Activated CD4-positive, alpha-beta T cell treated with anti-CD3 and anti-CD28 coated beads, Interleukin-2, amount 10 ng/mL, durations not matched to agents 24 days and 14 days (primary cell): ENCODE data around the gene CD40. TPM values are rescaled to one million over a fixed set of nuclear protein-coding genes. Genes with fewer than 3 reads are reported as not detected.

ENCODE experiments used
- DNase-seq: peaks from one replicate; pipeline ENCODE4 v3.0.0; 2022
- H3K27ac Mint-ChIP-seq: one replicate; pipeline ENCODE4 v1.8.0; 2022; ENCODE audit warnings: mild to moderate bottlenecking, mixed read lengths
- H3K27me3 Mint-ChIP-seq: one replicate; pipeline ENCODE4 v1.8.0; 2022; ENCODE audit warnings: mixed read lengths
- H3K36me3 Mint-ChIP-seq: one replicate; pipeline ENCODE4 v1.8.0; 2022; ENCODE audit warnings: low read depth, mild to moderate bottlenecking, mixed read lengths
- H3K4me1 Mint-ChIP-seq: one replicate; pipeline ENCODE4 v1.8.0; 2021; ENCODE audit warnings: mixed read lengths
- H3K4me3 Mint-ChIP-seq: one replicate; pipeline ENCODE4 v1.8.0; 2022; ENCODE audit warnings: mild to moderate bottlenecking, moderate library complexity, mixed read lengths
- H3K9me3 Mint-ChIP-seq: one replicate; pipeline ENCODE4 v1.8.0; 2021; ENCODE audit warnings: mixed read lengths
- intact Hi-C: fragments of 100-400 bp; cut with micrococcal nuclease; formaldehyde crosslinking; loops from one replicate; pipeline ENCODE4 v1.15.1; 2023
- total RNA-seq: library from RNA; stranded (reverse); gene quantifications from 2 replicates; pipeline ENCODE4 v1.2.3, GENCODE V29; 2022

Gene CD40
- total RNA-seq, 1 donor from 2014 or later = 2.7 TPM

GRCh38 chr20:46156065-46156464 lies 38.0 kb downstream of the CD40 start:
- H3K4me1 Mint-ChIP-seq = no peaks in the 10 kb centered on the region

GRCh38 chr20:46157076-46157592 lies 39.0 kb downstream of the CD40 start:
- Mint-ChIP-seq H3K27me3 (peaks cover 7% of the 10 kb centered on the region), H3K4me1 (no peaks in the 10 kb centered on the region), H3K27ac (no peak overlapping the region), H3K4me3 (no peak overlapping the region), H3K36me3 (no peaks in the 10 kb centered on the region), H3K9me3 (no peaks in the 10 kb centered on the region)
- no peak for DNase-seq
- intact Hi-C loops = no loop called here

More at GRCh38 chr20:46156065-46156464, 38.0 kb downstream of the CD40 start:
- peaks cover 7% of the 10 kb centered on the region for H3K27me3 Mint-ChIP-seq
- intact Hi-C loops = no loop called here
- DNase-seq = no peak
- no peaks in the 10 kb centered on the region for H3K9me3 Mint-ChIP-seq
- no peak overlapping the region for H3K27ac Mint-ChIP-seq
- H3K4me3 Mint-ChIP-seq = no peak overlapping the region
- no peaks in the 10 kb centered on the region for H3K36me3 Mint-ChIP-seq

- no peaks in the 10 kb centered on the region for H3K4me1 Mint-ChIP-seq
- no peak overlapping the region for H3K4me3 Mint-ChIP-seq
- H3K27ac Mint-ChIP-seq = no peak overlapping the region
- DNase-seq = no peak
- intact Hi-C loops = no loop called here
- no peaks in the 10 kb centered on the region for H3K9me3 Mint-ChIP-seq
- no peaks in the 10 kb centered on the region for H3K36me3 Mint-ChIP-seq
- peaks cover 7% of the 10 kb centered on the region for H3K27me3 Mint-ChIP-seq
Observed at GRCh38 chr20:46157625-46158024, 39.5 kb downstream of the CD40 start.

GRCh38 chr20:46158476-46158987 lies 40.4 kb downstream of the CD40 start:
- Mint-ChIP-seq H3K4me3 (no peak overlapping the region), H3K36me3 (no peaks in the 10 kb centered on the region), H3K27me3 (peaks cover 7% of the 10 kb centered on the region), H3K4me1 (no peaks in the 10 kb centered on the region), H3K27ac (no peak overlapping the region), H3K9me3 (no peaks in the 10 kb centered on the region)
- intact Hi-C loops = no loop called here
- no peak for DNase-seq

GRCh38 chr20:46159101-46159897 lies 41.2 kb downstream of the CD40 start:
- Mint-ChIP-seq H3K36me3 (no peaks in the 10 kb centered on the region), H3K27ac (no peak overlapping the region), H3K4me3 (no peak overlapping the region), H3K9me3 (no peaks in the 10 kb centered on the region), H3K27me3 (peaks cover 7% of the 10 kb centered on the region), H3K4me1 (no peaks in the 10 kb centered on the region)
- intact Hi-C loops = no loop called here
- no peak for DNase-seq

GRCh38 chr20:46160661-46161060 lies 42.5 kb downstream of the CD40 start:
- Mint-ChIP-seq H3K4me1 (no peaks in the 10 kb centered on the region), H3K36me3 (no peaks in the 10 kb centered on the region), H3K27me3 (peaks cover 4% of the 10 kb centered on the region), H3K27ac (no peak overlapping the region), H3K9me3 (no peaks in the 10 kb centered on the region), H3K4me3 (no peak overlapping the region)
- intact Hi-C loops = no loop called here
- no peak for DNase-seq

- DNase-seq = no peak
- intact Hi-C loops = no loop called here
- H3K9me3 Mint-ChIP-seq = no peaks in the 10 kb centered on the region
- no peaks in the 10 kb centered on the region for H3K36me3 Mint-ChIP-seq
- H3K4me1 Mint-ChIP-seq = no peaks in the 10 kb centered on the region
- H3K4me3 Mint-ChIP-seq = no peak overlapping the region
- peaks cover 8% of the 10 kb centered on the region for H3K27me3 Mint-ChIP-seq
- no peak overlapping the region for H3K27ac Mint-ChIP-seq
Observed at GRCh38 chr20:46161921-46162320, 43.8 kb downstream of the CD40 start.

- Mint-ChIP-seq H3K9me3 (no peaks in the 10 kb centered on the region), H3K27ac (no peak overlapping the region), H3K36me3 (no peaks in the 10 kb centered on the region), H3K27me3 (peaks cover 4% of the 10 kb centered on the region), H3K4me3 (no peak overlapping the region), H3K4me1 (no peaks in the 10 kb centered on the region)
- no peak for DNase-seq
- intact Hi-C loops = no loop called here
Observed at GRCh38 chr20:46164254-46164653, 46.1 kb downstream of the CD40 start.

GRCh38 chr20:46167080-46167479 lies 49.0 kb downstream of the CD40 start:
- DNase-seq = no peak
- H3K27me3 Mint-ChIP-seq = peaks cover 9% of the 10 kb centered on the region
- H3K9me3 Mint-ChIP-seq = no peaks in the 10 kb centered on the region
- intact Hi-C loops = no loop called here
- H3K4me3 Mint-ChIP-seq = no peak overlapping the region
- no peak overlapping the region for H3K27ac Mint-ChIP-seq
- H3K4me1 Mint-ChIP-seq = no peaks in the 10 kb centered on the region
- H3K36me3 Mint-ChIP-seq = no peaks in the 10 kb centered on the region

- H3K27ac Mint-ChIP-seq = no peak overlapping the region
- intact Hi-C loops = no loop called here
- no peaks in the 10 kb centered on the region for H3K36me3 Mint-ChIP-seq
- no peak for DNase-seq
- peaks cover 21% of the 10 kb centered on the region for H3K27me3 Mint-ChIP-seq
- H3K4me1 Mint-ChIP-seq = no peaks in the 10 kb centered on the region
- H3K9me3 Mint-ChIP-seq = no peaks in the 10 kb centered on the region
- H3K4me3 Mint-ChIP-seq = no peak overlapping the region
Observed at GRCh38 chr20:46168438-46168837, 50.3 kb downstream of the CD40 start.

GRCh38 chr20:46169245-46170171 lies 51.4 kb downstream of the CD40 start:
- no peak overlapping the region for H3K4me3 Mint-ChIP-seq
- intact Hi-C loops = no loop called here

GRCh38 chr20:46171476-46171875 lies 53.4 kb downstream of the CD40 start:
- Mint-ChIP-seq H3K4me1 (no peaks in the 10 kb centered on the region), H3K4me3 (no peak overlapping the region), H3K36me3 (no peaks in the 10 kb centered on the region), H3K27me3 (peaks cover 43% of the 10 kb centered on the region), H3K27ac (no peak overlapping the region), H3K9me3 (no peaks in the 10 kb centered on the region)
- DNase-seq = no peak
- intact Hi-C loops = no loop called here

More at GRCh38 chr20:46169245-46170171, 51.4 kb downstream of the CD40 start:
- no peaks in the 10 kb centered on the region for H3K4me1 Mint-ChIP-seq
- H3K27me3 Mint-ChIP-seq = peaks cover 28% of the 10 kb centered on the region
- no peak for DNase-seq
- H3K36me3 Mint-ChIP-seq = no peaks in the 10 kb centered on the region
- H3K27ac Mint-ChIP-seq = no peak overlapping the region
- H3K9me3 Mint-ChIP-seq = no peaks in the 10 kb centered on the region

GRCh38 chr20:46171909-46172308 lies 53.8 kb downstream of the CD40 start:
- Mint-ChIP-seq H3K27me3 (peaks cover 41% of the 10 kb centered on the region), H3K27ac (no peak overlapping the region), H3K36me3 (no peaks in the 10 kb centered on the region), H3K4me1 (no peaks in the 10 kb centered on the region), H3K4me3 (no peak overlapping the region), H3K9me3 (no peaks in the 10 kb centered on the region)
- intact Hi-C loops = no loop called here
- no peak for DNase-seq

- Mint-ChIP-seq H3K4me3 (no peak overlapping the region), H3K27ac (no peak overlapping the region), H3K36me3 (no peaks in the 10 kb centered on the region), H3K9me3 (no peaks in the 10 kb centered on the region), H3K4me1 (no peaks in the 10 kb centered on the region), H3K27me3 (peaks cover 41% of the 10 kb centered on the region)
- no peak for DNase-seq
- intact Hi-C loops = no loop called here
Observed at GRCh38 chr20:46172455-46172854, 54.3 kb downstream of the CD40 start.
